GM13976 (cell line): ENCODE measurements around the gene WDR38.
A peak's percentile ranks its signal among the peaks of the same experiment; 100 is the strongest.

Source experiments
- DNase-seq: peaks from one replicate; pipeline ENCODE4 v3.0.0; 2012; ENCODE audit warnings: low spot score
- in situ Hi-C: fragments of 300-500 bp; cut with MboI; formaldehyde crosslinking; loops from one replicate; pipeline ENCODE4 v1.12.0; 2022; ENCODE audit warnings: low sequenced_read_pairs, mixed read lengths, inconsistent platforms; ENCODE audit not compliant: unreplicated experiment
- TF ChIP-seq, protein P1 (sequence below): IDR thresholded peaks from 2 replicates; pipeline ENCODE4 v1.5.1; 2012; ENCODE audit warnings: borderline replicate concordance, mild to moderate bottlenecking; ENCODE audit not compliant: insufficient read depth; ENCODE audit errors: extremely low read depth, missing control alignments, control extremely low read depth

WDR38 gene

DNA sequence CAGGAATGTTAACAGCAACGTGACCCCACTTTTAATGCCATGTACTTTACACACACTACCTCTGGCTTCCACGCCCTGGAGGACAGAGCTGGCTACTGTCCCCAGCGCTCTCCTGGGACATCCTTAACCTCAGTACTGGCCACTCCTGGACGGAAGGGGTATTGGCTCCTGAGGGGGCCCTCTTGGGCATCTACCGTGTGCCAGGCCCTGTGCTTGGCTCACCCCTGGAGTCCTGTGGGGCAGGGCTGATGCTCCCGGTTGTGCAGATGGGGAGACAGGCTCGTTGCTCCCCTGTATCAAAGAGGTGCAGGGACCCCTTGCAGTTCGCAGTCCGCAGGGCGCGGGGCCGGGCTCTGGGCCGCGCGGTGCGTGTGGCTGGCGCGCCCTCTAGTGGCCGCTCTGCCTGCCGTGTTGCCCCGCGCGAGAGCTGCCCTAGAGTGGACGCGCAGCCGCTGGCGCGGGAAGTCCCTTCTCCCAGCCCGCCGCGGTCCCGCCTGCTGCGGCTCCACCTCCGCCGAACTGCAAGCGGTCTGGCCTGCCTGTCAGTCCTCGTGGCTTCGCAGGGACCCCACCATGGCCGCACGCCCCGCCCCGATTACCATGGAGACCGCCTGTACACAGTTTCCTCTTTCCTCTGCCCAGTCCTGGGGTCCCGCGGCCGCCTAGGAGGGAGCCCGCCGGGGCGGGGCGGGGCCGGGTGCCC, at the start of gene WDR38:
WDR38 (plus strand) TSS at position 632 of the 703 bp plus-strand sequence. CDS start 72 bp downstream, outside the sequence.
- DNase-seq = peak; percentile 92
- in situ Hi-C loops = loop anchor here (25.0 kb wide), 1 partner anchor 509 kb away; no protein-coding TSS in a partner anchor
- TF ChIP-seq, protein P1, sequence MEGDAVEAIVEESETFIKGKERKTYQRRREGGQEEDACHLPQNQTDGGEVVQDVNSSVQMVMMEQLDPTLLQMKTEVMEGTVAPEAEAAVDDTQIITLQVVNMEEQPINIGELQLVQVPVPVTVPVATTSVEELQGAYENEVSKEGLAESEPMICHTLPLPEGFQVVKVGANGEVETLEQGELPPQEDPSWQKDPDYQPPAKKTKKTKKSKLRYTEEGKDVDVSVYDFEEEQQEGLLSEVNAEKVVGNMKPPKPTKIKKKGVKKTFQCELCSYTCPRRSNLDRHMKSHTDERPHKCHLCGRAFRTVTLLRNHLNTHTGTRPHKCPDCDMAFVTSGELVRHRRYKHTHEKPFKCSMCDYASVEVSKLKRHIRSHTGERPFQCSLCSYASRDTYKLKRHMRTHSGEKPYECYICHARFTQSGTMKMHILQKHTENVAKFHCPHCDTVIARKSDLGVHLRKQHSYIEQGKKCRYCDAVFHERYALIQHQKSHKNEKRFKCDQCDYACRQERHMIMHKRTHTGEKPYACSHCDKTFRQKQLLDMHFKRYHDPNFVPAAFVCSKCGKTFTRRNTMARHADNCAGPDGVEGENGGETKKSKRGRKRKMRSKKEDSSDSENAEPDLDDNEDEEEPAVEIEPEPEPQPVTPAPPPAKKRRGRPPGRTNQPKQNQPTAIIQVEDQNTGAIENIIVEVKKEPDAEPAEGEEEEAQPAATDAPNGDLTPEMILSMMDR = peak; percentile 96

DNA sequence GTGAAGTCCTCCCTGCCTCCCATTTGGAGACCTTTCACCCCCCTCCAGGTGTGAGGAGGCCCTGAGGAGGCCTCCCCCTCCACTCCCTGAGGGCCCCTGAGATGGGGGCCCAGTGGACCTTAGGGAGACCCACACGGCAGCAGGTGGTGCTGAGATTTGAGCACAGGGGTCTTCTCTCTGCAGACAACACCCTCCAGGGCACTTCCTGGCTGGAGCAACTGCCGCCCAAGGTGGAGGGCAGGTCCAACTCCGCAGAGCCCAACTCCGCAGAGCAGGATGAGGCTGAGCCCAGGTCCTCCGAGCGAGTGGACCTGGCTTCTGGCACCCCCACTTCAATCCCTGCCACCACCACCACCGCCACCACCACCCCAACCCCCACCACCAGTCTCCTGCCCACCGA, 49.3 kb upstream of the WDR38 start:
- in situ Hi-C loops = no loop called here
- TF ChIP-seq, protein P1 = no peak
- no peak for DNase-seq

- no peak for DNase-seq
- TF ChIP-seq, protein P1 = no peak
- in situ Hi-C loops = no loop called here
Measured at GRCh38 chr9:124805186-124805585, 48.1 kb upstream of the WDR38 start.

GRCh38 chr9:124808246-124808956, 44.9 kb upstream of the WDR38 start:
- TF ChIP-seq, protein P1 = no peak
- DNase-seq = no peak
- in situ Hi-C loops = no loop called here

DNA sequence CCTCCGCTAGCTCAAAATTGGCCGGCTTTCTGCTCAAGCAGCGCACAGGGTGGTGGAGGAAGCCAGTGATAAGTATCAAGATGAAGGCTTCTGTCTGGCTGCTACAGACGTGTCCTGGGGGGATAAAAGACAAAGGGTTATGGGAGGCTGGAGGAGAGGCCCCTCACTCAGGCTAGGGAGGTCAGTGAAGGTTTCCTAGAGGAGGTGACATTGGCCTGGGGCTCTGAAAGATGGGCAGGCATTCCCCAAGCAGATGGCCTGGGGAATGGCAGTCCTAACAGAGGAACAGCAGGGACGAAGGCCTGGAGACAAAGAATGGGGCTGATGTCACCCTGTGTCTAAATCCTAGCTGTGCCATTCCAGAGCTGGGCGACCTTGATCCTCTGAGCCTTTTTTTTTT, 44.0 kb upstream of the WDR38 start:
- TF ChIP-seq, protein P1 = no peak
- no peak for DNase-seq
- in situ Hi-C loops = no loop called here

GRCh38 chr9:124809741-124810500, 43.3 kb upstream of the WDR38 start:
- TF ChIP-seq, protein P1 = no peak
- no peak for DNase-seq
- in situ Hi-C loops = no loop called here
